Measurements from ENCODE around the gene AFF3. TPM values are rescaled to one million over a fixed set of nuclear protein-coding genes. Genes with fewer than 3 reads are reported as not detected.

The AFF3 gene
- total RNA-seq, 1 donor from 2014 or later = 20.9 TPM

DNA sequence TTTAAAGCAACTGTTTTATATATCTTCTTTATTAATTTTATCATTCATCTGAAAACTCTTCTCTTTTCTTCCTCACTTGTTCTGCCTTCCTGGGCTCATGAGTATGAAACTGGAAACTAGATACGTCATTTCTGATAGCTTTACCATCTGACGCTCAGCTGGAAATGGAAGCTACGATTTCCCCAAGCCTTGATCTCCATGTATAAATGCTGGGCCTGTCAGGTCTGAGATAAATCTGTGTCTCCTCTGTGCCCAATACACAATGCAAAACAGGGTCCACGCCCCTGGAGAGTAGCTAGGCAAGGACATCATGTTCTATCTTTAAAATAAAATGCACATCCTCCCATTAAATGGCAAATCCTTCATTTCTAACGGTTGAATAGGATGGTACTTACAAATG is 238.4 kb downstream of the AFF3 start:
- no peaks in the 10 kb centered on the region for H3K27me3 Mint-ChIP-seq (ENCODE audit: low read depth)
- H3K27ac Mint-ChIP-seq (ENCODE audit: unreplicated experiment) = no peak overlapping the region
- no peak for DNase-seq (ENCODE audit: low read depth, low spot score)
- H3K36me3 Mint-ChIP-seq (ENCODE audit: low read depth) = no peaks in the 10 kb centered on the region
- H3K9me3 Mint-ChIP-seq = no peaks in the 10 kb centered on the region
- no peak overlapping the region for H3K4me3 Mint-ChIP-seq
- H3K4me1 Mint-ChIP-seq = peaks cover 10% of the 10 kb centered on the region
- TF ChIP-seq, protein P1, sequence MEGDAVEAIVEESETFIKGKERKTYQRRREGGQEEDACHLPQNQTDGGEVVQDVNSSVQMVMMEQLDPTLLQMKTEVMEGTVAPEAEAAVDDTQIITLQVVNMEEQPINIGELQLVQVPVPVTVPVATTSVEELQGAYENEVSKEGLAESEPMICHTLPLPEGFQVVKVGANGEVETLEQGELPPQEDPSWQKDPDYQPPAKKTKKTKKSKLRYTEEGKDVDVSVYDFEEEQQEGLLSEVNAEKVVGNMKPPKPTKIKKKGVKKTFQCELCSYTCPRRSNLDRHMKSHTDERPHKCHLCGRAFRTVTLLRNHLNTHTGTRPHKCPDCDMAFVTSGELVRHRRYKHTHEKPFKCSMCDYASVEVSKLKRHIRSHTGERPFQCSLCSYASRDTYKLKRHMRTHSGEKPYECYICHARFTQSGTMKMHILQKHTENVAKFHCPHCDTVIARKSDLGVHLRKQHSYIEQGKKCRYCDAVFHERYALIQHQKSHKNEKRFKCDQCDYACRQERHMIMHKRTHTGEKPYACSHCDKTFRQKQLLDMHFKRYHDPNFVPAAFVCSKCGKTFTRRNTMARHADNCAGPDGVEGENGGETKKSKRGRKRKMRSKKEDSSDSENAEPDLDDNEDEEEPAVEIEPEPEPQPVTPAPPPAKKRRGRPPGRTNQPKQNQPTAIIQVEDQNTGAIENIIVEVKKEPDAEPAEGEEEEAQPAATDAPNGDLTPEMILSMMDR (conservative IDR thresholded peaks at IDR 0.05) = no peak

DNA sequence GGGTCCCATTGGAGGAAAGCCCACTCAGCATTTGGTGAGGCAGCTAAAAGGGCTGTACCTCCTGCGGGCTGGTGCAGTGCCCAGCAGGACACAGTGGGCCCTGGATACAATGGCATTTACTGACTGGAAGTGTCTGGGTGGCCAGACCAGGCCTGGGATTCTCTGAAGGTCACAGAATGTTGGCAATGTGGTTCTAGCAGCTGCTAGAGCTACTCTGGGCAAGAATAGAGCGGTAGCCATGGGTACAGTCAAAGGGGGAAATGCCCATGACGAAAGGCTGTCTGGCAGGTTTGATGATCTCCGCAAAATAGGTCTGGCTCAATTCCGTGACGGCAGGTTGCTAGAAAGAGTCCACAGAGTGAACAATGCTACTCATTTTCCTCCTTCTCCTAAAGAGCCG is 241.8 kb downstream of the AFF3 start:
- H3K27ac Mint-ChIP-seq (ENCODE audit: unreplicated experiment) = no peak overlapping the region
- TF ChIP-seq, protein P1 (conservative IDR thresholded peaks at IDR 0.05) = no peak

DNA sequence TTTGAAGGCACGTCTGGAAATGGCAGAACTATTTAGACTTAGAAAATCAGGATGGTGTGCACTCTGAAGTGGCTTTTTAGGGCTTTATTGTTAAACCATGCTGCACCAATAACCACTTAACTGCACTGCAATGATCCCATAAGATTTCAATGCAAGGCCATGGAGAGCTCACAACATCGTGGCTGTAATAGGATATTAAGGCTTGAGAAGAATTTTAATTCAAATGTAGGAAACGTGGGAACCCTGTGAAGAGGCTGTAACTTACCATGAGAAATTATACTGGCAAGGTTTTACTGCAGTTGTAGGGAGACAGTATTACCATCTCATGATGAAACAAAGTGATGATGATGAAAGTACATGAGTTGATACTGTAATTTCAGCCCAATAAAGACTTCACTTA is 242.5 kb downstream of the AFF3 start:
- Mint-ChIP-seq H3K27me3 (ENCODE audit: low read depth) (no peaks in the 10 kb centered on the region), H3K36me3 (ENCODE audit: low read depth) (no peaks in the 10 kb centered on the region), H3K9me3 (no peaks in the 10 kb centered on the region), H3K4me3 (no peak overlapping the region), H3K4me1 (peaks cover 19% of the 10 kb centered on the region), H3K27ac (ENCODE audit: unreplicated experiment) (no peak overlapping the region)
- DNase-seq (ENCODE audit: low read depth, low spot score) = no peak
- TF ChIP-seq, protein P1 (conservative IDR thresholded peaks at IDR 0.05) = no peak

More for the DNA sequence above, 241.8 kb downstream of the AFF3 start:
- no peak for DNase-seq (ENCODE audit: low read depth, low spot score)
- peaks cover 16% of the 10 kb centered on the region for H3K4me1 Mint-ChIP-seq
- H3K9me3 Mint-ChIP-seq = no peaks in the 10 kb centered on the region
- H3K27me3 Mint-ChIP-seq (ENCODE audit: low read depth) = no peaks in the 10 kb centered on the region
- no peak overlapping the region for H3K4me3 Mint-ChIP-seq
- H3K36me3 Mint-ChIP-seq (ENCODE audit: low read depth) = no peaks in the 10 kb centered on the region

DNA sequence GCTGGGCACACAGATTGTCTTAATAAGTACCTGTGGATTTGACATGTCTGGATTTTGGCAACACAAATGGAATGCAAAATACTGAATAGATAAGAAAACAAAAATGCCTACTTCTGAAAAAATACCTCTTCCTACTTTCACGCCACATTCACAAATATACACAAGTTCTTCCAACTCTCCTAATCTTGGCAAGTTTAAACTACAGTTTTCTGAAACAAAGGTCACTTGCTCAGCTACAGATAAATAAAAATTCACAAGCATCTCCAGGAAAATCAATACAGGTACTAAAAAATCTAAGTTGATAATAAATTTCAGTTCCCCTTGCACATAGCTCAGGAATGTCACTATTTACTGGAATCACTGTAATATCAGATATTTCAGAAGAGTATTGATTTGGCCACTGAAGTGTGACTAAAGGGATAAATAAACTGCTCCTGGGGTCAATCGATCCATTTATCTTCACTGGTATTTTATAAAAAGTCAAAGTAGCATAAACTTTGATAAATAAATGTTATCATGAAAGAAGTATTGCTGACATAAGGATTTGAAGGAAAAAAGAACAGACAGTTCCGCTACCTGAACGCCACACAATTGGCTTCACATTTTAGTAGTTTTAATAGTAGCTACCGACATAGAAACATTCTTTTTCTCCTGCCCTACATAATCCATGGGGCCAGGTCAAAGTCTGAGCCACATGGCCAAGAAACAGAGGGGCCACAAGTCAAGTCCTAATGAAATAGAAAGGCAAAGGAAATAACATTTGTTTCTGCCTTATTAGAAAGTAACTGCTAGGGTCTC is 243.1 kb downstream of the AFF3 start:
- Mint-ChIP-seq H3K4me1 (peaks cover 21% of the 10 kb centered on the region), H3K36me3 (ENCODE audit: low read depth) (no peaks in the 10 kb centered on the region), H3K27me3 (ENCODE audit: low read depth) (no peaks in the 10 kb centered on the region), H3K27ac (ENCODE audit: unreplicated experiment) (no peak overlapping the region), H3K9me3 (no peaks in the 10 kb centered on the region), H3K4me3 (no peak overlapping the region)
- TF ChIP-seq, protein P1 (conservative IDR thresholded peaks at IDR 0.05) = no peak
- no peak for DNase-seq (ENCODE audit: low read depth, low spot score)

DNA sequence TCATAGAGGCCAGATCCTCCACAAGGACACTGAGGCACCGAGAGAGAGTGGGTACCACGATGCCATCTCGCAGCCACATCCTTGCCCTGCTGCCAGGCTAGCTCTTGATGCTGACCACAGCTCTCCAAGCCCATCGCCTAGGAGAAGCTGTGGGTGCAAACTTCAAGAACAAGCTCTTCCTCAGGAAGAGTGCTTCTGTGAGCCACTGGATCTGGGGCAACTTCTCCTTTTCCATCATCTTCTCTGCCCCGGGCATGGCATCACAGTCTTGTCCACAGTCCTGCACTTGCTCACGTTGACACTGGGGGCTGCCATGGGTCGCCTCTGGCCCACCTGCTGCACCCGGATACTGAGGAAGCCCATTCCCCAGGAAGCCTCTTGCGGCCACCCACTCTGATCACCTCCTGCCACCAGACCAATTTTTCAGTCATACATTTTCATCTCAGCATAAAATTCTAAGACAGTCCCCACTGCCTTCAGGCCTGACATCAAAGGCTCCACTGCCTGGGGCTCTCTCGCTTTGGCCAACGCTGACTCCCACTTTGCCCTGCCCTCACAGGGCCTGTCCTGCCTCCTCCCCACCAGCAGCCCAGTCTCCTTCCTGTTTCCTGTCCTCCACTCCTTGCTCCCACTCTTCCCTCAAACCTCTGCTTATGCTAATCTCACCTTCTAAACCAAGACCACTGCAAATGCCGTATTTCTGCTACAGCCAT is 243.9 kb downstream of the AFF3 start:
- Mint-ChIP-seq H3K9me3 (no peaks in the 10 kb centered on the region), H3K27ac (ENCODE audit: unreplicated experiment) (no peak overlapping the region), H3K4me1 (peaks cover 21% of the 10 kb centered on the region), H3K27me3 (ENCODE audit: low read depth) (no peaks in the 10 kb centered on the region), H3K36me3 (ENCODE audit: low read depth) (no peaks in the 10 kb centered on the region), H3K4me3 (no peak overlapping the region)
- no peak for DNase-seq (ENCODE audit: low read depth, low spot score)
- TF ChIP-seq, protein P1 (conservative IDR thresholded peaks at IDR 0.05) = no peak
